ENCODE measurements around the gene RECQL5. TPM values are rescaled to one million over a fixed set of nuclear protein-coding genes. Genes with fewer than 3 reads are reported as not detected.

The RECQL5 gene
- total and polyA plus RNA-seq, 12 donors = 11.2 to 188 (median 32.9) TPM

DNA sequence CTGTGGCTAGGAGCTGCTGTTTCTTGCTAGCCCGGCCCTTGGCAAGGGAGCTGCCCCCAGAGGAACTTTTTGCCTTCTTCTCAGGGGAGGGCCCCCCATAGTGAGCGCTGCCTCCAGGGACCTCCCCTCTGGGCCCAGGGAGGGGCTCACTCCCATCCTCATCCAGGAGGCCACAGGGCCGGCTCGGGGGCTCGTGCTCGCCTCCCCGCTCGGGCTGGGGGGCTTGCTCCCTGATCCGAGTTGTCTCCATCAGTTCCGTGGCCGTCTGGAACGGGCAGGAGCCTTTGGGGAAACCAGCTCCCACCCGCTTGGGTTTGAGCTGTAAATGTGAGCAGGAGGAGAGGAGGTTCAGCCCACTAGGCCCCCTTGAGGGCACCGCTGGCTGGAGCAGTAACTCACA lies 37.8 kb downstream of the RECQL5 start:
- no peak for DNase-seq
- Histone ChIP-seq H3K27me3 (no peaks in the 10 kb centered on the region), H3K4me1 (replicated peaks in 1 of 2) (peaks cover 12 to 16% of the 10 kb centered on the region in 2 donors), H3K27ac (no peak overlapping the region), H3K36me3 (replicated peaks in 1 of 2) (peaks cover 0 to 12% of the 10 kb centered on the region in 2 donors), H3K9me3 (replicated peaks in 1 of 3) (no peaks in the 10 kb centered on the region), H3K4me3 (no peak overlapping the region)
- TF ChIP-seq CTCF (IDR thresholded peaks at IDR 0.05) (no peak), POLR2A (IDR thresholded peaks at IDR 0.05) (no peak)
- WGBS, 4 donors = 76 to 95% (median 86%) methylated on average over 2 to 14 of the region's 14 CpGs
- intact Hi-C loops (cut with DNase I) = no loop called here

DNA sequence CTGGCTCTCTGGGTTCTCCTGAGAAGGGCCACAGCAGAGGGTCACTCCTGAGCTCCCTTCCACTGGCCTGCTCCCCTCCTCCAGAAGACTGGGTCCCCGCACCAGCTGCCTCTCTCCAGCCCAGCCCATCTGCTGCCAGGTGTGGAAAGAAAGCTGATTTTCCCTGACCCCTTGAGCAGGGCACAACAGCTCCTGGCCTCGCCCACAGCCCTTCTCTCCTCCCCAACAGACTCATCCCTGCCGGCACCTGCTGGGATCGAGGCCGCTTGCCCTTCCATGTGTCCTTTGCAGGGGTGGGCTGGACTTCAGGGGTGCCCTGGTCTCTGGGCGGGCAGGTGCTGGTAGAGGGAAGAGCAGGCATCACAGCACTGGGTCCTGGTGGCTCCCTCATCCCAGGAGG lies 38.5 kb downstream of the RECQL5 start:
- 80 to 89% (median 86%) methylated on average over 1 to 6 of the region's 6 CpGs for WGBS, 4 donors
- Histone ChIP-seq H3K9me3 (replicated peaks in 1 of 3) (no peaks in the 10 kb centered on the region), H3K4me1 (replicated peaks in 1 of 2) (peaks cover 5 to 9% of the 10 kb centered on the region in 2 donors), H3K27me3 (no peaks in the 10 kb centered on the region), H3K4me3 (no peak overlapping the region), H3K36me3 (replicated peaks in 1 of 2) (peaks cover 0 to 12% of the 10 kb centered on the region in 2 donors), H3K27ac (no peak overlapping the region)
- intact Hi-C loops (cut with DNase I) = no loop called here
- TF ChIP-seq CTCF (IDR thresholded peaks at IDR 0.05) (no peak), POLR2A (IDR thresholded peaks at IDR 0.05) (no peak)
- DNase-seq = no peak

GRCh38 chr17:75627094-75627493 lies 39.9 kb downstream of the RECQL5 start:
- no peak for DNase-seq
- Histone ChIP-seq H3K9me3 (replicated peaks in 1 of 3) (no peaks in the 10 kb centered on the region), H3K27me3 (no peaks in the 10 kb centered on the region), H3K4me1 (replicated peaks in 1 of 2) (no peaks in the 10 kb centered on the region), H3K27ac (no peak overlapping the region), H3K36me3 (replicated peaks in 1 of 2) (peaks cover 0 to 12% of the 10 kb centered on the region in 2 donors), H3K4me3 (no peak overlapping the region)
- intact Hi-C loops (cut with DNase I) = no loop called here
- WGBS, 4 donors = 91 to 95% (median 94%) methylated on average over 6 to 10 of the region's 10 CpGs
- TF ChIP-seq CTCF (IDR thresholded peaks at IDR 0.05) (no peak), POLR2A (IDR thresholded peaks at IDR 0.05) (no peak)

GRCh38 chr17:75626496-75627038 lies 40.4 kb downstream of the RECQL5 start:
- Histone ChIP-seq H3K4me1 (replicated peaks in 1 of 2) (no peaks in the 10 kb centered on the region), H3K36me3 (replicated peaks in 1 of 2) (peaks cover 0 to 12% of the 10 kb centered on the region in 2 donors), H3K4me3 (no peak overlapping the region), H3K9me3 (replicated peaks in 1 of 3) (no peaks in the 10 kb centered on the region), H3K27me3 (no peaks in the 10 kb centered on the region), H3K27ac (no peak overlapping the region)
- no peak for DNase-seq
- TF ChIP-seq CTCF (IDR thresholded peaks at IDR 0.05) = no peak
- no peak for TF ChIP-seq POLR2A (IDR thresholded peaks at IDR 0.05)
- intact Hi-C loops (cut with DNase I) = no loop called here
- 80 to 90% (median 84%) methylated on average over 6 to 11 of the region's 11 CpGs for WGBS, 4 donors
